HL-60/S4 treated with phorbol 12-myristate 13-acetate at 8.2 ng/mL for 4 days and 3 days (cell line): Measurements from ENCODE around the gene ARHGAP40.

Experiments used
- in situ Hi-C: fragments of 300-500 bp; cut with MboI; formaldehyde crosslinking; loops from 2 replicates; pipeline ENCODE4 v1.15.0; 2022; ENCODE audit warnings: low sequenced_read_pairs

ARHGAP40 gene

DNA sequence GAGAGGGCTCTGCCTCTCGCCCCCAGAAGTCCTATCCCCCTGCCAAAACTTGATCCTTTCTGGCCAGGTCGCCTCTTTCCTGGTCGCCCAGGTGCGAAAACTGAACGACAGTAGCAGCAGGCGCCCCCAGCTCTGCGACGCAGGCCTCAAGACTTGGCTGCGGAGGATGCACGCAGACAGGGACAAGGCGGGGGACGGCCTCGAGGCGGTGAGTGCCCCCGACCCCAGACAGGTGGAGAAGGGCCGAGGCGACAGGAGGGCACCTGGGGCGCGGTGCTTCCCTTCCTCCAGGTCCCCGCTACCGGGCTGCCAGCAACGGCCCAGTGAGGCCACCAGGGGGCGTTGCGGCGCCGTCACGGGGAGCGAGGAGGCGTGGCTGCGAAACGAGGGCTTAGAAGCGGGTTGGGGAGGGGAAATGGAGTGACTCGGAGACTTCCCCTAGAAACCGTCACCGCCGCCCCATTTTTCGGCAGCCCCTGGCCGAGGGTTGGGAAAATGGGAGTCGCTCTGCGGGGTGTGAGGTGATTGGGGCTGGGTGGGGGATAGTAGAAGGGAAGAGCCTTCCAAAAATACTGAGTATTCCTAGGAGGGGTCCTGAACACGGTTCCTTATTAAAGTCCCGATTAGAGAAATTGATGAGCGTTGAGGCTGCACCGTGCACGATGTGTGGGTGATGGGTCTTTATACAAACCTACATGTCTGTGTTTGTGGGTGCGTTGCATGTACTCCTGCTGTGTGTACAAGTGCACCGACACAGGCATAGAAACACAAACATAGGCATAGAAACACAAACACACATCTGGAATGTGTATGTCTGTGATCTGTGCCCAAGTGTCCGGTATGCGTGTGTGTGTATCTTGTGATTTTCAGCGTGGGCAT lies 44.6 kb downstream of the ARHGAP40 start:
- in situ Hi-C loops = loop anchor here (25.0 kb wide), 2 partner anchors 266 to 391 kb away; no protein-coding TSS in a partner anchor

DNA sequence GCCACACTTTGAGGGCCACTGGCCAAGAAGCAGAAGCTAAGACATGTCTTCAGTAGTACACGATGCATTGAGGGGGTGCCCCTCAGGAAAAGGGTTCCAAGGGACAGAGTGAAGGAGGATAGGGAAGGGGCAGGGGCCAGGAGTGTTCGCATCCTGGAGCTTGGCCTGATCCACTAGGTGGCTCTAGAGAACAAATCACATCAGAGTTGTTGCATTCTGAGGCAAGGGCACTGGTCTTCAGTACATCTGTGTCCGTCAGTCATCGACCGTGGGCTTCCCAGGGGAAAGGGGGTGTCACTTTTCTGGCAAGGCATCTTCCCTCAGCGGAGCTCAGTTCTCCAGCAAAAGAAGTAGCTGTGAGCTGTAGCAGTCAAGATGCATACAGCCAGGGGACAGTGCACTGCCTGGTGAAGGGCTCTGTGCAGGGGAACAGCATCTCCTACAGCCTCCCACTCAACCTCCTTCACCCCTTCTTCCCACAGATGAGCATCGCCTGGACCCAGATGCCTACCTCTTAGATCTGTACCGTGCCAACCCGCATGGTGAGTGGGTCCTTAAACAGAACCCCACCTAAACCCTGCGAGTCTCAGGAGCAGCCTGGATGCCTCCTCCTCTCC lies 47.8 kb downstream of the ARHGAP40 start:
- in situ Hi-C loops = loop anchor here (25.0 kb wide), 2 partner anchors 263 to 388 kb away; no protein-coding TSS in a partner anchor

DNA sequence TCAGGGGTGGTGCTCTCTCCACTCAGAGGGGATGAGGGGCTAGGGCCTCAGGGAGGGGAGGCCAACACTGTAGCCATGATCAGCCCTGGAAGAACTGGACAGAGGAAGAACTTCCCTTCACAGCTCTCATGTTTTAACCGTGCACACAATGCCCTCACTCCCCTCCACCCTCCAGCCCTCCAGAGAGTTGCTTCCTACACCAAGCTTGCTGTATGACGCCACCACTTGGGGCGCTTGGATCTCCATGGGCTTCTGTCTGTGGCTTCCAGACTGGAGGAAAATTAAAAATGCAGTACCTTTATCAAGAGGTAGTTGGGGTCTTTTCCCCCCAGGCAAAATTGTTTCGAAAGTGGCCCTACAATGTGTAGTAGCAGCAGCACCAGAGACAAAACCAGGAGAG lies 48.4 kb downstream of the ARHGAP40 start:
- in situ Hi-C loops = no loop called here

GRCh38 chr20:38651154-38651553 lies 49.5 kb downstream of the ARHGAP40 start:
- in situ Hi-C loops = no loop called here

- in situ Hi-C loops = no loop called here
These were observed 50.0 kb downstream of the ARHGAP40 start for GRCh38 chr20:38651562-38651961.

DNA sequence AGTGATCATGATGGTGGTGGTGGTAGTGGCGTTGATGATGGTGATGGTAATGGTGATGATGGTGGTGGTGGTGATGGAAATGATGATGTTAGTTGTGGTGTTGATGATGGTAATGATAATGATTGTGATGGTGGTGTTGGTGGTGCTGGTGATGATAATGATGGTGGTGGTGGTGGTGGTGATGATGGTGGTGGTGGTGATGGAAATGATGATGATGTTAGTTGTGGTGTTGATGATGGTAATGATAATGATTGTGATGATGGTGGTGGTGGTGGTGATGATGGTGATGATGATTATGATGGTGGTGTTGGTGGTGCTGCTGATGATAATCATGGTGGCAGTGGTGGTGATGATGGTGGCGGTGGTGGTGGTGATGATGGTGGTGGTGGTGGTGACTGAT lies 51.4 kb downstream of the ARHGAP40 start:
- in situ Hi-C loops = no loop called here

GRCh38 chr20:38657390-38657789 lies 55.8 kb downstream of the ARHGAP40 start:
- in situ Hi-C loops = no loop called here

GRCh38 chr20:38658879-38659596 lies 57.4 kb downstream of the ARHGAP40 start:
- in situ Hi-C loops = no loop called here

GRCh38 chr20:38659597-38659880 lies 57.9 kb downstream of the ARHGAP40 start:
- in situ Hi-C loops = no loop called here

DNA sequence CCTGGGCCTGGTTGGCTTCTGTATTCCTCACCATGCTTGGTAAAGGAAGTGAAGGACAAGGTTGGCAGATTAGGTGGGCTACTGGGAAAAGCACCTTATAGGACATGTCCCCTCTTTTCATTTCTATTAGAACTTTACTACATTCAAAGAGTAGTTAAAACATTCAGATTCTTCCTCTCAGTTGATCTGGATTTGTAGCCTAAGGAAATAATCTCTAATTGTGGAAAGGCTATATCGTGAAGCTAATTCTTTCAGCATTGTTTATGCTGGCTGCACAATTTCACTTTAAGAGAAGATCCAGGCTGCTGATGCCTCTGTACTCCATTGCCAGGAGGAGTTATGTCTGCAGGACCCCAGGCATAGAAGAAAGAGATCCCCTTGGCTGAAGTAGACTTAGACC lies 58.8 kb downstream of the ARHGAP40 start:
- in situ Hi-C loops = no loop called here

GRCh38 chr20:38663660-38664059 lies 62.1 kb downstream of the ARHGAP40 start:
- in situ Hi-C loops = no loop called here

DNA sequence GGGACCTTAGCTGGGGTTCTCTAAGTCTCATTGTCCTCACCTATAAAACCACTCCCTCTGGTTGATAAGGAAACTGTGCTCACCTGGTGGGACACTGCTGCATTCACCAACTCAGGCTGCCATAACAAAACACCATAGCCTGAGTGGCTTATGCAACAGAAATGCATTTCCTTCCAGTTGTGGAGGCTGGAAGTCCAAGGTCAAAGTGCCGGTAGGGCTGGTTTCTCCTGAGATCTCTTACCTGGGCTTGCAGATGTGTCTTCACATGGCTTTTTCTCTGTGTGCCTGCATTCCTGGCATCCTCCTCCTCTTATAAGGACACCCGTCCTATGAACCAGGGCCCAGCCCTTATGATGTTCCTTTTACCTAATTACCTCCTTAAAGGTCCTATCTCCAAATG lies 62.7 kb downstream of the ARHGAP40 start:
- in situ Hi-C loops = no loop called here

GRCh38 chr20:38665094-38665493 lies 63.5 kb downstream of the ARHGAP40 start:
- in situ Hi-C loops = no loop called here

DNA sequence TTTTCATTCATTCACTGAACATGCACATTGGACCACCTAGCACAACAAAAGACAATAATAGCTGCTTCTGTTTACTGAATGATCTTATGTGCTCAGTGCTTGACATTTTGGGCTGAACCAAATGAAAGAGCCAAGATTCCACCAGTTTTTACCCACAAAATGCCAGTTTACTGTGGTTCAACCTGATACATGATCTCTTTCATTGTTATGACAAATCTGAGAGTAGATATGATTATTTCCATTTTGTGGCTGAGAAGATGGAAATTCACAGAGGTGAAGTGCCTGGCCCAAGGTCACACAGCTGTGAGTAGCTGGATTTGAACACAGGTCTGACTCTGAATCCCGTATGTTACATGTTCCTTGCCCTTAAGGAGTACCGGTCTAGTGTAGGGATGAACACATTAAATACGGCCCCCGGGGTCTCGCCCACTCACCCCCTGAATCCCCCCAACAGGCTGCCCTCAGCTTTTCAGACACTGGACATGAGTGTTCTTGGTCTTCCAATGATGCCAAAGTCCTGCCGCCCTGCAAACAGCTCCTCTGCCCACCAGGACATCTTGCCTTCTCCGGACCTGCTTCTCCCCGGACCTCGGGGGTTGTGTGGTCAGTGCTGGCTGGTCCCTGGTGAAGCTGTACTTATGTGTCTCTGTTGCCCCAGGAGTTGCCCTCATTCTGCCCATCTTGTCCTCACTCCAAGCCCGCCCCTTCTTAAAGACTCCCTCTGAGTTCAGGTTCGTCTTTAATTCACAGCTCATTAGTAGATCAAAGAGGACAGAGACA lies 64.1 kb downstream of the ARHGAP40 start:
- in situ Hi-C loops = no loop called here

DNA sequence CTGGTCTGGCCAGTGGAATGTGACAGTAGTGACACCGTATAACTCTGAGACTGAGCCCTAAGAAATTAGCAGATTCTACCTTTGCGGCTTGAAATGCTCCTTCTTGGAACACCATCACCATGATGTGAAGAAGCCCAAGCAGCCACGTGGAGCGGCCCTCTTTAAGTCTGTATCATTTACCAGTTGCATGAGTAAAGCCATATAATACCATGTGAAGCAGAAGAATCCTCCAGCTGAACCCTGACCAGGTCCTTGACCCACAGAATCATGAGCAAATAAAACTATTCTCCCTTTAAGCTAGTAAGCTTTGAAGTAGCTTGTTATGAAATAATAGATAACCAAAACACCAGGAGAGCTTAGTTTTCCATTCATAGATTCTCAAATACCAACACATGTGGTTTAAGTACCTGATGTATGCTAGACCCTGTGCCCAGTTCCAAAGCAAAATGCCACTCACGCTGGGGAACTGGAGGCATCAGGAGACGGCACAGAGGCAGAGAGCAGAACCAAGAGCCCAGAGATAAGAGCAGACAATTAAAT lies 65.9 kb downstream of the ARHGAP40 start:
- in situ Hi-C loops = no loop called here

GRCh38 chr20:38669688-38670087 lies 68.1 kb downstream of the ARHGAP40 start:
- in situ Hi-C loops = no loop called here

DNA sequence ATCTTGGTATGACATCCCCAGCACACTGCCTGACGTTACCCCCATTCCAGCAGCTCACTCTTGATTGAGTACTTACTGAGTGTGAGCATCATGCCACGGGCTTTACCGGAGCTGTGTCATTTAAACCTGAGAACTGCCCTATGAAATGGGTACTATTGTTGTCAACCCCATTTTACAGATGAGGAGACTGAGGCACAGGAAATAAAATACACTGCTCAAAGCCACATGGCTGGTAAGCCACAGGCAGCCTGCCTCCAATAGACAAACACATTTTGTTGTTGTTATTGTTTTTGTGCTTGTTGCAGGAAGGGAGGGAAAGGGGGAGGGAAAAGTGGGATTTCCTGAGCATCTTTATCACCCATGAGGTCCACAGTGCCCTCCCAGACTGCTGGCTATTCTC lies 69.2 kb downstream of the ARHGAP40 start:
- in situ Hi-C loops = no loop called here

DNA sequence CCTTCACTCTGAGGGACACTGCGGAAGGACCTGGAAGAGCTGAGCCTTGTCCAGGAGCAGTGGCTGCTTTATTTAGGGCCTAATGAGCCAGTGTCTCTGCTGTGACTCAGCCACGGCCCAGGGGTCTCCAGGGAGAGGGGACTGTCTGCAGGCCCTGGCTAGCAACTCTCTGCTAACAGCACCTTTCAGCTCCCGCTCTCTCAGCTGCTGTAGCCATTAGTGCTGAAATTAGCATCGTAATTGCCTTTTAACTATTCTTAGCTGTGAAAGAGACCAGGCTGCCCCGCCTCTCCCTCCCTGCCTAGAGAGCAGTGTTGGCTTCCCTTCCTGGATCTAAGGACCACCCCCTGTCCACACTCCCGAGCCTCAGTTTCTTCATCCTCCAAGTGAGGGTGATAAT lies 69.6 kb downstream of the ARHGAP40 start:
- in situ Hi-C loops = no loop called here

- in situ Hi-C loops = no loop called here
These were observed 70.2 kb downstream of the ARHGAP40 start for GRCh38 chr20:38671701-38672292.

DNA sequence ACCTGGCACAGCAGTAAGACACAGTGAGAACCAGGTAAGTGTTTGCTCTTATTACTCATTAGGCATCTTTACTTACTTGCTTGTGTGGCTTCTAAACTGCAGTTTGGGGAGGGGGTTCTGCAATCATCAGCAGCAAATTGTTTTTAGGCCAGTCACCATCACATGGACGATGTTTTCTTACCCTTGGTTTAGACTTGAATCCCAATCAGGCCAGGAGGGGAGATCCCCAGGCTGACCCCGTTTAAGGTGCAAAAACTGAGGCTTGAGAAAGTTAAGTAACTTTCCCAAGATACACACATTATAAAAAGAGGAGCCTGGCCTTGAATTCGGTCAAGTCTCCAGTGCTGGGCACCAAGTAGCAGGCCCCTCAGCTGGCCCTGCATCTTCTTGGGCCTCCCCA lies 70.9 kb downstream of the ARHGAP40 start:
- in situ Hi-C loops = no loop called here
